Peyer's patch (tissue), 4 donors: ENCODE measurements around the gene TMEM248.

Experiments
- CTCF ChIP-seq, 6 experiments: fragments of 450-650 bp in 4 of 6; fragments of 200-600 bp in 2 of 6; sonication (generic) in 1 of 6; IDR thresholded peaks; one replicate each; pipeline ENCODE4 v1.5.1; 2017 to 2019; ENCODE audit warnings: antibody characterized with exemption in 6 of 6, mild to moderate bottlenecking in 3 of 6, moderate library complexity in 1 of 6
- POLR2A ChIP-seq, 2 donors: fragments of 450-650 bp; IDR thresholded peaks; one replicate each; pipeline ENCODE4 v1.5.1; 2017; ENCODE audit warnings: antibody characterized with exemption in 2 of 2, mild to moderate bottlenecking in 2 of 2, moderate library complexity in 2 of 2

- no peak for TF ChIP-seq CTCF (IDR thresholded peaks at IDR 0.05)
- TF ChIP-seq POLR2A (IDR thresholded peaks at IDR 0.05), result no peak
Measured at GRCh38 chr7:66933469-66933868, 12.4 kb downstream of the TMEM248 start.
